ENCODE results near the gene RITA1.
"Not testable (repeated sequence)": the region's sequence is repeated elsewhere in the genome, so short reads cannot be mapped to it uniquely, and the experiment has no call there.

Gene RITA1, protein sequence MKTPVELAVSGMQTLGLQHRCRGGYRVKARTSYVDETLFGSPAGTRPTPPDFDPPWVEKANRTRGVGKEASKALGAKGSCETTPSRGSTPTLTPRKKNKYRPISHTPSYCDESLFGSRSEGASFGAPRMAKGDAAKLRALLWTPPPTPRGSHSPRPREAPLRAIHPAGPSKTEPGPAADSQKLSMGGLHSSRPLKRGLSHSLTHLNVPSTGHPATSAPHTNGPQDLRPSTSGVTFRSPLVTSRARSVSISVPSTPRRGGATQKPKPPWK

DNA sequence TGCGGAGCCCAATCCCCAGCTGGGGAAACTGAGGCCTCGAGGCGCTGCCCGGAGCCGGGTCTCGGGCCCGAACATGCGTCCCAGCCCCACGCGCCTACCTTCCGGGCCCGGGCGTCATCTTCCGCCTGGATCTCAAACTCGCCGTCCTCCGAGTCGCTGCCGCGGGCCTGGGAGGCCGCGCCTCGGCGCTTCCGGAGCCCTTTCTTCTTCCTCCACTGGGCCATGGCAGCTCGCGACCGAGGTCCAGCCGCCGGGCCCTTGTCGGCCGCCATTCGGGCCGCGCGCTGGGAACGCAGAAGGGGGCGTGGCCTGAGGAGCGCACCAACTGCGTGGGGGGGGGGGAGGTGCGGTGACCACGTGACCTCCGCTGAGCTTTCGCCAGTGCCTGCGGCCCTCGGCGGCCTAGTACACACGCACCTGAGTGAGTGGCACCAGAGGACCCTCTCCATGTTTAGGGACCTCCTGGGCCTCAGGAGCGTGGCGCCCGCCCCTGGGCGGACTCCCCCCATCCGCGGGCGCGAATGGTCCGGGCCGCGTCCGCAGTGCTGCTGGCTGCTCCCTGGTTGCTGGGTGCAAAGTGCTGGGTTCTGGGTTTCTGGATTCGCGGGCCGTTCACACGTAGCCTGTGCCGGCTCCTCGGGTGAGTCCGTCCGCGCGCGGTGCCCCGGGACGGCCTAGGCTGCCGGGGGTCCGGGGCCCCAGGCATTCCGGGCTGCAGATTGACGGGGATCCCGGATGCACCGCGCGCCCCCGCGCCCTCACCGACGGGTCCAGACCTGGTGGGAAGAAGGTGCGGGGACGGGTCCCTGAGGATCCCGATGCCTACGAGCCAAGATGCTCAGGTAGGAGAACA lies at the start of gene RITA1, which contains the start of gene DDX54:
Gene RITA1 (plus strand): TSS at position 542 of the 853 bp plus-strand sequence. CDS start 1,026 bp downstream, outside the sequence.
Gene DDX54 (minus strand): TSS at position 299 of the 853 bp plus-strand sequence. CDS start 27 bp downstream, at position 272.
- Histone ChIP-seq H3K27ac (ENCODE audit: low read length) (peak within 1 kb of the TSS; percentile 80), H3K4me3 (ENCODE audit: low read depth in 1 of 2, low read length in 2 of 2) (peak within 1 kb of the TSS; percentile 78 to 95), H3K4me1 (ENCODE audit: control insufficient read depth in 1 of 2, insufficient read depth in 2 of 2, low read length in 2 of 2) (peaks cover 13 to 22% of the 10 kb centered on the region in 2 donors), H3K27me3 (ENCODE audit: low read depth, low read length) (no peaks in the 10 kb centered on the region), H3K9me3 (ENCODE audit: control insufficient read depth in 1 of 2, low read length in 2 of 2) (no peaks in the 10 kb centered on the region), H3K36me3 (ENCODE audit: control insufficient read depth in 1 of 2, insufficient read depth in 2 of 2, low read length in 2 of 2) (peaks cover 4 to 14% of the 10 kb centered on the region in 2 donors)

DNA sequence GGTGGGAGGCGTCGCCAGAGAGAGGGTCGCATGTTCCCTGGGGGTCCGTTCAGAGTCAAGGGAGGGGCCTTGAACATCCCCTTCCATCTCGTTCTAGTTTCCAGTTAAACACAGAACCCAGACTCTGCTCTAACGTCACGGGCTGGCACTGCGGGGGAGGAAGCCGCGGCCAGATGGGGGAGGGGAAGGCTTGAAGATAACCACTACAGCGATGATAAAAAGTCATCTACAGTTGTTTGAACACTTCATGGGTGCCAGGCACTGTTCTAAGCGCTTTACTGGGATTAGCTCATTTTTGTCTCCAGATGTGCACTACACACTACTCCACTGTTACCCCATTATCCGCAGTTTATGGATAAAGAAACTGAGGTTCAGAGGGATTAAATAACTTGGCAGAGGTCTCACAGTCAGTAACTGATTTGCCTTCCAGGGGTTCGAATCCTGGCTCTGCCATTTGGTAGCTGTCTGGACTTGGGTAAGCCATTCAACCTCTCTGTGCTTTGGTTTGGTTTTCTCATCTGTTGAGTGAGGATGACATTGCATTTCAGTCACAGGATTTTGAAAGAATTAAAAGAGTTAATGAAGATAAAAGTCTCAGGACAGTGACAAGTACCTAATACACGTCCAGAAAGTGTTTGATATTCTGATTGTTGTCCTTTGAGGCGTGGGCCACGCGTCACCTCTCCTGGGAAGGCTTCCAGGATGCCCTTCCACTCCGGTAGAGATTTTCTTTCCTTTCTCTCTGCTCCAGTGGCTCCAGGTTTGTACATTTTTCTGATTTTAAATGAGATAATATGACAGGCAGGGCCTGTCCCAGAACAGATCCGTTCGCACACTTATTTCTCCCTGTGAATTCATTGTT lies 49.2 kb upstream of the RITA1 start:
- H3K27ac ChIP-seq (ENCODE audit: low read length): no peak overlapping the region
- H3K36me3 ChIP-seq (ENCODE audit: control insufficient read depth in 1 of 2, insufficient read depth in 2 of 2, low read length in 2 of 2): no peaks in the 10 kb centered on the region
- peaks cover 0 to 3% of the 10 kb centered on the region in 2 donors for H3K4me1 ChIP-seq (ENCODE audit: control insufficient read depth in 1 of 2, insufficient read depth in 2 of 2, low read length in 2 of 2)
- H3K27me3 ChIP-seq (ENCODE audit: low read depth, low read length): no peaks in the 10 kb centered on the region
- no peak overlapping the region for H3K4me3 ChIP-seq (ENCODE audit: low read depth in 1 of 2, low read length in 2 of 2)
- no peaks in the 10 kb centered on the region for H3K9me3 ChIP-seq (ENCODE audit: control insufficient read depth in 1 of 2, low read length in 2 of 2)

DNA sequence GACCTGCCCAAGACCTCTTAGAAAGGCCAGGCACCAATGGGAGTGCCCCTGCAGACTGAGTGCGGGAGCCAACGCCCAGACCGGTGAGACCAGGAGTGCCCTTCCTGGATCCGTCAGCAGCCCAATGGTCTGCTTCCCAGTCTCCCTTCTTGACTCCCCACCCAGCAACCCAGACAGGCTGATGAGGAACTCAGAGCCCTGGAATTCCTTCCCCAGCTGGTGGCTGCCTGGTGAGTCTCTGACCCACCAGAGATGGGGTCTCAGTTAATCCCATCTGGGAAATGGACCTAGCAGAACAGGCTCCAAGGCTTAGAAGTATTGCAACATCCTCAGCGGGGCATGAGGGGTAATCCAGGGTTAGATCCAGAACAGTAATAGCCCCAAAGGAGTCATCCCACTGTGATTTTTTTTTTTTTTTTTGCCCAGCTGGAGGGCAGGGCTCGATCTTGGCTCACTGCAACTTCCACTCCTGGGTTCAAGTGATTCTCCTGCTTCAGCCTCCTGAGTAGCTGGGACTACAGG lies 48.5 kb upstream of the RITA1 start:
- no peak overlapping the region for H3K27ac ChIP-seq (ENCODE audit: low read length)
- no peaks in the 10 kb centered on the region for H3K9me3 ChIP-seq (ENCODE audit: control insufficient read depth in 1 of 2, low read length in 2 of 2)
- no peaks in the 10 kb centered on the region for H3K27me3 ChIP-seq (ENCODE audit: low read depth, low read length)
- peaks cover 0 to 3% of the 10 kb centered on the region in 2 donors for H3K4me1 ChIP-seq (ENCODE audit: control insufficient read depth in 1 of 2, insufficient read depth in 2 of 2, low read length in 2 of 2)
- H3K36me3 ChIP-seq (ENCODE audit: control insufficient read depth in 1 of 2, insufficient read depth in 2 of 2, low read length in 2 of 2): no peaks in the 10 kb centered on the region
- no peak overlapping the region for H3K4me3 ChIP-seq (ENCODE audit: low read depth in 1 of 2, low read length in 2 of 2)

DNA sequence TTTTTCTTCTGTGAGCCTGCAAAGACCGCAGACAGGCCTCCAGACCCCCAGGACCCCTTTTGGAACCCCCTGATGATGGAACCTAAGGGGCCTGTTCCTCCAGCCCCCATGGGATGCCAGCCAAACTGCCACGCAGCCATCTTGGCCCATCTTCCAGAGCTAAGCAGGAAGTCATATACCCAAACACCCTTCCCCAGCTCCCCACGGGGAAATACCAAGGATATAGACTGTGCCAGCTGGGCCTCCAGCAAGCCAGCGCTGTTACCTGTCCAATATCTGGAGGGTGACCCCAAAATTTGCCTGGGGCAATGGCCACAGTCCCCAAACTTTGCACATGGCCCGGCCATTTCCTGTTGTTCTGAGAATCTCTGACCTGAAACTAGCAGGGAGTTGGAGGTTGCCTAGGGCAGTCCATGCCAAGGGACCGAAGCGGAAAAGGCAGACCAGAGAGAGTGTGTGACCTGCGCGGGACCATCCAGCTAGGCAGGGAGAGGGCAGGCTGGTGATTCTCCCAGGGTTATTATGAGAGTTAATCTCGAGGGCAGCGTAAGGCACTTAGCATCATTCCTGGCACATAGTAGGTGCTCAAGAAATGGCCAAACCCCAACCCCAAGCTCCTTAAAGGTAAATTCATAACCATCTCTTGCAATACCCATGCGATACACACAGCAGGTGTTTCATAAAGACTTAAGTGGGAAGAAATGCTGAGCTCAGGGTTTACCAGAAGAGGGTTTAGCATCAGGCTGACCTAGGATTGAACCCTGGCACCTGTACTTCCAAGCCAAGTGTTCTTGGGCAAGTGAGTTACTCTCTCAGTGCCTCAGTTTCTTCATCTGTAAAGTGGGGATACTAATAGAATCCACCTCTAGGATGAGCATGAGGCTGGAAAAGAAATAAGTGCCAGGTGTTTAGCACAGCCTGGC lies 47.4 kb upstream of the RITA1 start:
- Histone ChIP-seq H3K4me3 (ENCODE audit: low read depth in 1 of 2, low read length in 2 of 2) (no peak overlapping the region), H3K9me3 (ENCODE audit: control insufficient read depth in 1 of 2, low read length in 2 of 2) (no peaks in the 10 kb centered on the region), H3K27me3 (ENCODE audit: low read depth, low read length) (no peaks in the 10 kb centered on the region), H3K4me1 (ENCODE audit: control insufficient read depth in 1 of 2, insufficient read depth in 2 of 2, low read length in 2 of 2) (peaks cover 0 to 3% of the 10 kb centered on the region in 2 donors), H3K27ac (ENCODE audit: low read length) (no peak overlapping the region), H3K36me3 (ENCODE audit: control insufficient read depth in 1 of 2, insufficient read depth in 2 of 2, low read length in 2 of 2) (no peaks in the 10 kb centered on the region)

DNA sequence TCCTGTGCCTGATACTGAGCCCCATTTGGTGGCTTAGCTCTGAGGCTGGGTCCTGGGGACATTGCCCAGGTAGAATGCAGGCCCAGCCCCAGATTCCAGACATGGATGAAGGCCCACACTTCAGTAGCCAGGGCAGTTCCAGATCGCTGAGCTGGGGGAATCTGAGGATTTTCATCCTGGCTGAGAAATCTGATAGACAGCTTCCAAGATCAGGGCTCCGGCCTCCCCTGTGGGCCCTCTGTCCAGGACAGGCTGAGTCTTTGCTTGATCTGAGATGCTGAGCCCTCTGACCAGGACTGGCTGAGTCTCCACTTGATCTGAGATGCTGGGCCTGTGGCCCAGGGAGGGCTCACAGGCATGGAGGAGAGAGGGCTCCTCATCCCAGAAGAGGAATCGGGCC lies 46.7 kb upstream of the RITA1 start:
- H3K36me3 ChIP-seq (ENCODE audit: control insufficient read depth in 1 of 2, insufficient read depth in 2 of 2, low read length in 2 of 2): no peaks in the 10 kb centered on the region
- peaks cover 0 to 3% of the 10 kb centered on the region in 2 donors for H3K4me1 ChIP-seq (ENCODE audit: control insufficient read depth in 1 of 2, insufficient read depth in 2 of 2, low read length in 2 of 2)
- no peak overlapping the region for H3K4me3 ChIP-seq (ENCODE audit: low read depth in 1 of 2, low read length in 2 of 2)
- no peaks in the 10 kb centered on the region for H3K27me3 ChIP-seq (ENCODE audit: low read depth, low read length)
- H3K27ac ChIP-seq (ENCODE audit: low read length): no peak overlapping the region
- H3K9me3 ChIP-seq (ENCODE audit: control insufficient read depth in 1 of 2, low read length in 2 of 2): no peaks in the 10 kb centered on the region

DNA sequence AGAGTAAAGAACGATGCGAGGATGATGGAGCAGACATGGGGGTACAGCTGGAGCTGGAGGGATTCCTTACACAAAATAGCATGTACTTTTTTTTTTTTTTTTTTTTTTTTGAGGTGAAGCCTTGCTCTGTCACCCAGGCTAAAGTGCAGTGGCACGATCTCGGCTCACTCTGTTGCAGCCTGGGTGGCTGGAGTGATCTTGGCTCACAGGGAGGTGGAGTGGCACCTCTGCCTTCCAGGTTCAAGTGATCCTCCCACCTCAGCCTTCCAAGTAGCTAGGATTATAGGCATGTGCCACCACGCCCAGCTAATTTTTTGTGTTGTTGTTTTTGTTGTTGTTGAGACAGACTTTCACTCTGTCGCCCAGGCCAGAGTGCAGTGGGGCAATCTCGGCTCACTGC lies 44.8 kb upstream of the RITA1 start:
- no peaks in the 10 kb centered on the region for H3K4me1 ChIP-seq (ENCODE audit: control insufficient read depth in 1 of 2, insufficient read depth in 2 of 2, low read length in 2 of 2)
- no peaks in the 10 kb centered on the region for H3K9me3 ChIP-seq (ENCODE audit: control insufficient read depth in 1 of 2, low read length in 2 of 2)
- H3K36me3 ChIP-seq (ENCODE audit: control insufficient read depth in 1 of 2, insufficient read depth in 2 of 2, low read length in 2 of 2): no peaks in the 10 kb centered on the region
- H3K27ac ChIP-seq (ENCODE audit: low read length): no peak overlapping the region
- no peak overlapping the region for H3K4me3 ChIP-seq (ENCODE audit: low read depth in 1 of 2, low read length in 2 of 2)
- no peaks in the 10 kb centered on the region for H3K27me3 ChIP-seq (ENCODE audit: low read depth, low read length)

DNA sequence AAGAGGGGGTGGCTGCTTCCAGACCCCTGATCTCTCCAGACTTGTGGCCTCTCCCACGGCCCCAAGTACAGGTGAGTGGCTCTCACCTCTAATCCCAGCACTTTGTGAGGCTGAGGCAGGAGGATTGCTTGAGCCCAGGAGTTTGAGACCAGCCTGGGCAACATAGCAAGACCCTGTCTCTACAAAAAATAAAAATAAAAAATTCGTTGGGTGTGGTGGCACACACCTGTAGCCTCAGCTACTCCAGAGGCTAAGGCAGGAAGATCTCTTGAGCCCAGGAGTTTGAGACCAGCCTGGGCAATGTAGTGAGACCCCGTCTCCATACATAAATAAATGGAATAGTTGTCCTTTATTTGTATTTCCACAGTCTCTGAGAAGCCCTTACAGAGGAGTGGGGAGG lies 43.8 kb upstream of the RITA1 start:
- H3K36me3 ChIP-seq (ENCODE audit: control insufficient read depth in 1 of 2, insufficient read depth in 2 of 2, low read length in 2 of 2); H3K9me3 ChIP-seq (ENCODE audit: control insufficient read depth in 1 of 2, low read length in 2 of 2); H3K4me1 ChIP-seq (ENCODE audit: control insufficient read depth in 1 of 2, insufficient read depth in 2 of 2, low read length in 2 of 2); H3K4me3 ChIP-seq (ENCODE audit: low read depth in 1 of 2, low read length in 2 of 2); H3K27me3 ChIP-seq (ENCODE audit: low read depth, low read length): not testable (repeated sequence)
- H3K27ac ChIP-seq (ENCODE audit: low read length): peak overlapping the region; percentile 51

DNA sequence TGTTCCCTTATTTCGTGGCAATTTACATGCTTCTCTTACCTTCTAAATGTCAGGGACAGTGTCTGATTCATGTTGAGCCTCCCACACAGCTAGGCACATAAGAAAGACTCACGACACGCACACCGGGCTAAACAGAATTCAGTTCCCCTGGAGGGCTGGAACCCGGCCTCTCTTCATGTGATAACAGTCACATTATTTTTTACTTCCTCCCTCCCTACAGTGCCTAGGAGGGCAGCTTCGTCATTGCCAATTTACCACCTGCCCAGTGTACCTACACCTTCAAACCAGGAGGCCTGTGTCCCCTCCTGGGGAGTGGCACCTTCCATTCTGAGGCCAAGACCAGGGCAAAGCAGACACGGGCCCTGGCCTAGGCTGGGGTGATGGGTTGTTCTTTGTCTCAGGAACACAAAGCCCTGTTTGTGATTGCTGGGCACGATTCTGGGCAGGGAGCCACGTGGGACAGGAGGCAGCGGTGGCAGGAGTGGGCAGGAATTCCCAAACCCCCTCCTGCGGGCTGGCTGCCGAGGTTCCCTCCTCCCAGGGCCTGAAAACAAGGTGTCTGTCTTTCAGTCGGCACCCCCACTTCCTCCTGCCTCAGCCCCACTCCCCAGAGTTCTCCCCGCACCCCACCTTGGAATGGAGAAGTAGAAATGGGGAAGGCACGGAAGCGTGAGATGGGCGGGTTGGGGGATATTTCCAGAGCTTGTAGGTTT lies 43.2 kb upstream of the RITA1 start:
- Histone ChIP-seq H3K27me3 (ENCODE audit: low read depth, low read length) (no peaks in the 10 kb centered on the region), H3K4me3 (ENCODE audit: low read depth in 1 of 2, low read length in 2 of 2) (no peak overlapping the region), H3K9me3 (ENCODE audit: control insufficient read depth in 1 of 2, low read length in 2 of 2) (peaks cover 0 to 2% of the 10 kb centered on the region in 2 donors), H3K27ac (ENCODE audit: low read length) (peak overlapping the region; percentile 51), H3K4me1 (ENCODE audit: control insufficient read depth in 1 of 2, insufficient read depth in 2 of 2, low read length in 2 of 2) (no peaks in the 10 kb centered on the region), H3K36me3 (ENCODE audit: control insufficient read depth in 1 of 2, insufficient read depth in 2 of 2, low read length in 2 of 2) (no peaks in the 10 kb centered on the region)

DNA sequence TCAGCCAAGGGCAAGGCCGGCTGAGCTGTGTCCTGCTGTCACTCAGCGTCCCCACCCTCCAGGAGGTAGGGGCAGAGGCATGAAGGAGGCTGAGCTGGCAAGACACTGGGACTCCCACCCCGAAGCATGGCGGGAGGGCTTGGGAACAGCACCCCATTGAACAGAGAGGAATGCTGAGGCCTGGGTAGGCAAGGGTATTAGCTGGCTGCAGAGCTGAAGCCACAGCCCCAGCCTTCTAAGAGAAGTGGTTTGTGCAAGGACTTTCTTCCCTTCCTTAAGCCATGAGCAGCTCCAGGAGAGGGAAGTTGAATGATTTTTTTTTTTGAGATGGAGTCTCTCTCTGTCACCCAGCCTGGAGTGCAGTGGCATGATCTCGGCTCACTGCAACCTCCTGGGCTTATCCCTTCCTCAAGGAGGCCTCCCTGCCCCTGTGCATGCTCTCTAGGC lies 42.6 kb upstream of the RITA1 start:
- Histone ChIP-seq H3K4me1 (ENCODE audit: control insufficient read depth in 1 of 2, insufficient read depth in 2 of 2, low read length in 2 of 2) (no peaks in the 10 kb centered on the region), H3K9me3 (ENCODE audit: control insufficient read depth in 1 of 2, low read length in 2 of 2) (peaks cover 0 to 2% of the 10 kb centered on the region in 2 donors), H3K27me3 (ENCODE audit: low read depth, low read length) (no peaks in the 10 kb centered on the region), H3K4me3 (ENCODE audit: low read depth in 1 of 2, low read length in 2 of 2) (no peak overlapping the region), H3K36me3 (ENCODE audit: control insufficient read depth in 1 of 2, insufficient read depth in 2 of 2, low read length in 2 of 2) (no peaks in the 10 kb centered on the region), H3K27ac (ENCODE audit: low read length) (no peak overlapping the region)

DNA sequence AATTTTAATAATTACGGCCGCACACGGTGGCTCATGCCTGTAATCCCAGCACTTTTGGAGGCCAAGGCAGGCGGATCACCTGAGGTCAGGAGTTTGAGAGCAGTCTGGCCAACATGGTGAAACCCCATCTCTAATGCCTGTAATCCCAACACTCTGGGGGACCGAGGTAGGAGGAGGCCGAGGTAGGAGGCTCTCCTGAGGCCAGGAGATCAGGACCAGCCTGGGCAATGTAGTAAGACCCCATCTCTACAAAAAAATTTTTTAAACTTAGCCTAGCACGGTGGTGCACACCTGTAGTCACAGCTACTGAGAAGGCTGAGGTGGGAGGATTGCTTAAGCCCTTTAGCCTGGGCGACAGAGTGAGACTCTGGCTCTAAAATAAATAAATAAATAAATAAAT lies 41.6 kb upstream of the RITA1 start:
- H3K9me3 ChIP-seq (ENCODE audit: control insufficient read depth in 1 of 2, low read length in 2 of 2): peaks cover 0 to 2% of the 10 kb centered on the region in 2 donors
- no peaks in the 10 kb centered on the region for H3K36me3 ChIP-seq (ENCODE audit: control insufficient read depth in 1 of 2, insufficient read depth in 2 of 2, low read length in 2 of 2)
- H3K4me1 ChIP-seq (ENCODE audit: control insufficient read depth in 1 of 2, insufficient read depth in 2 of 2, low read length in 2 of 2): no peaks in the 10 kb centered on the region
- no peak overlapping the region for H3K27ac ChIP-seq (ENCODE audit: low read length)
- no peaks in the 10 kb centered on the region for H3K27me3 ChIP-seq (ENCODE audit: low read depth, low read length)
- no peak overlapping the region for H3K4me3 ChIP-seq (ENCODE audit: low read depth in 1 of 2, low read length in 2 of 2)
